Midbrain (tissue), 1 donor: ENCODE measurements around the gene MAP3K21.
A peak's percentile ranks its signal among the peaks of the same experiment; 100 is the strongest.

ENCODE experiments used
- DNase-seq: peaks from one replicate; lab custom pipeline; 2025; lab: John Stamatoyannopoulos, UW

Gene MAP3K21

GRCh38 chr1:233359905-233360304 lies 32.4 kb downstream of the MAP3K21 start:
- no peak for DNase-seq

GRCh38 chr1:233360525-233361102 lies 33.1 kb downstream of the MAP3K21 start:
- no peak for DNase-seq

GRCh38 chr1:233361876-233362275 lies 34.4 kb downstream of the MAP3K21 start:
- no peak for DNase-seq

- DNase-seq = no peak
Measured at GRCh38 chr1:233362743-233363142, 35.2 kb downstream of the MAP3K21 start.

GRCh38 chr1:233364026-233364425 lies 36.5 kb downstream of the MAP3K21 start:
- DNase-seq = no peak

- DNase-seq = peak; percentile 5
Measured at GRCh38 chr1:233364695-233365539, 37.4 kb downstream of the MAP3K21 start.

GRCh38 chr1:233366575-233366974 lies 39.1 kb downstream of the MAP3K21 start:
- no peak for DNase-seq

GRCh38 chr1:233367057-233367803 lies 39.7 kb downstream of the MAP3K21 start:
- DNase-seq = no peak

- DNase-seq = no peak
Measured at GRCh38 chr1:233368106-233368788, 40.7 kb downstream of the MAP3K21 start.

GRCh38 chr1:233368789-233369130 lies 41.2 kb downstream of the MAP3K21 start:
- DNase-seq = no peak

GRCh38 chr1:233372218-233373120 lies 44.9 kb downstream of the MAP3K21 start:
- no peak for DNase-seq

GRCh38 chr1:233373226-233373625 lies 45.7 kb downstream of the MAP3K21 start:
- DNase-seq = no peak

GRCh38 chr1:233375653-233376052 lies 48.1 kb downstream of the MAP3K21 start:
- no peak for DNase-seq

- DNase-seq = no peak
Measured at GRCh38 chr1:233376382-233377110, 49.0 kb downstream of the MAP3K21 start.

GRCh38 chr1:233379869-233380438 lies 52.4 kb downstream of the MAP3K21 start:
- DNase-seq = no peak

GRCh38 chr1:233381806-233382205 lies 54.3 kb downstream of the MAP3K21 start:
- DNase-seq = no peak

- no peak for DNase-seq
Measured at GRCh38 chr1:233383984-233384383, 56.5 kb downstream of the MAP3K21 start.

GRCh38 chr1:233386336-233386735 lies 58.8 kb downstream of the MAP3K21 start:
- no peak for DNase-seq

- DNase-seq = no peak
Measured at GRCh38 chr1:233387585-233387984, 60.1 kb downstream of the MAP3K21 start.

- DNase-seq = no peak
Measured at GRCh38 chr1:233389169-233389568, 61.6 kb downstream of the MAP3K21 start.
